ENCODE measurements around the gene VPS54.
"Not testable (repeated sequence)": the region's sequence is repeated elsewhere in the genome, so short reads cannot be mapped to it uniquely, and the experiment has no call there.

Gene VPS54

GRCh38 chr2:63942788-63943187 lies 76.4 kb downstream of the VPS54 start:
- no peak for DNase-seq (ENCODE audit: extremely low read depth, insufficient read length)
- Histone ChIP-seq H3K4me3 (replicated peaks; ENCODE audit: low read depth, low read length) (no peak overlapping the region), H3K27me3 (replicated peaks; ENCODE audit: control insufficient read depth, insufficient read depth, low read length) (no peaks in the 10 kb centered on the region), H3K36me3 (ENCODE audit: control insufficient read depth, insufficient read depth, low read length) (no peaks in the 10 kb centered on the region; the same call in 1 of the 2 replicates)
- TF ChIP-seq CTCF (IDR thresholded peaks at IDR 0.05; ENCODE audit: insufficient read depth, low read length, poor library complexity, severe bottlenecking), result no peak

GRCh38 chr2:63932104-63932503 lies 87.1 kb downstream of the VPS54 start:
- H3K27me3 ChIP-seq (replicated peaks; ENCODE audit: control insufficient read depth, insufficient read depth, low read length); H3K36me3 ChIP-seq (ENCODE audit: control insufficient read depth, insufficient read depth, low read length); H3K4me3 ChIP-seq (replicated peaks; ENCODE audit: low read depth, low read length); DNase-seq (ENCODE audit: extremely low read depth, insufficient read length): not testable (repeated sequence)

- Histone ChIP-seq H3K4me3 (replicated peaks; ENCODE audit: low read depth, low read length) (no peak overlapping the region), H3K27me3 (replicated peaks; ENCODE audit: control insufficient read depth, insufficient read depth, low read length) (no peaks in the 10 kb centered on the region), H3K36me3 (ENCODE audit: control insufficient read depth, insufficient read depth, low read length) (peaks cover 2% of the 10 kb centered on the region)
- no peak for TF ChIP-seq CTCF (IDR thresholded peaks at IDR 0.05; ENCODE audit: insufficient read depth, low read length, poor library complexity, severe bottlenecking)
- no peak for DNase-seq (ENCODE audit: extremely low read depth, insufficient read length)
Measured at GRCh38 chr2:63926815-63927214, 92.4 kb downstream of the VPS54 start.

- TF ChIP-seq CTCF (IDR thresholded peaks at IDR 0.05; ENCODE audit: insufficient read depth, low read length, poor library complexity, severe bottlenecking), result no peak
- no peak for DNase-seq (ENCODE audit: extremely low read depth, insufficient read length)
- Histone ChIP-seq H3K27me3 (replicated peaks; ENCODE audit: control insufficient read depth, insufficient read depth, low read length) (no peaks in the 10 kb centered on the region), H3K4me3 (replicated peaks; ENCODE audit: low read depth, low read length) (no peak overlapping the region), H3K36me3 (ENCODE audit: control insufficient read depth, insufficient read depth, low read length) (peaks cover 1% of the 10 kb centered on the region; the same call in 1 of the 2 replicates)
Measured at GRCh38 chr2:63914311-63914710, 104.9 kb downstream of the VPS54 start.

GRCh38 chr2:63903003-63903402 lies 116.2 kb downstream of the VPS54 start:
- TF ChIP-seq CTCF (IDR thresholded peaks at IDR 0.05; ENCODE audit: insufficient read depth, low read length, poor library complexity, severe bottlenecking), result no peak
- no peaks in the 10 kb centered on the region; the same call in 1 of the 2 replicates for H3K36me3 ChIP-seq (ENCODE audit: control insufficient read depth, insufficient read depth, low read length)
- no peak overlapping the region for H3K4me3 ChIP-seq (replicated peaks; ENCODE audit: low read depth, low read length)
- no peaks in the 10 kb centered on the region for H3K27me3 ChIP-seq (replicated peaks; ENCODE audit: control insufficient read depth, insufficient read depth, low read length)
- DNase-seq (ENCODE audit: extremely low read depth, insufficient read length), result peak; percentile 24

- Histone ChIP-seq H3K36me3 (ENCODE audit: control insufficient read depth, insufficient read depth, low read length) (no peaks in the 10 kb centered on the region; the same call in 1 of the 2 replicates), H3K4me3 (replicated peaks; ENCODE audit: low read depth, low read length) (no peak overlapping the region), H3K27me3 (replicated peaks; ENCODE audit: control insufficient read depth, insufficient read depth, low read length) (no peaks in the 10 kb centered on the region)
- DNase-seq (ENCODE audit: extremely low read depth, insufficient read length), result no peak
- TF ChIP-seq CTCF (IDR thresholded peaks at IDR 0.05; ENCODE audit: insufficient read depth, low read length, poor library complexity, severe bottlenecking), result no peak
Measured at GRCh38 chr2:63902149-63902548, 117.1 kb downstream of the VPS54 start.
